SK-N-MC (cell line): ENCODE data around the gene UNK.

ENCODE experiments used
- EZH2 ChIP-seq: fragments of 200-600 bp; sonication (generic); IDR thresholded peaks from one replicate; pipeline ENCODE4 v1.6.1; 2017; ENCODE audit warnings: antibody characterized with exemption
- POLR2AphosphoS5 ChIP-seq: IDR thresholded peaks from 2 replicates; pipeline ENCODE4 v1.6.1; 2012; ENCODE audit warnings: mild to moderate bottlenecking, low read depth, low read length, borderline replicate concordance

DNA sequence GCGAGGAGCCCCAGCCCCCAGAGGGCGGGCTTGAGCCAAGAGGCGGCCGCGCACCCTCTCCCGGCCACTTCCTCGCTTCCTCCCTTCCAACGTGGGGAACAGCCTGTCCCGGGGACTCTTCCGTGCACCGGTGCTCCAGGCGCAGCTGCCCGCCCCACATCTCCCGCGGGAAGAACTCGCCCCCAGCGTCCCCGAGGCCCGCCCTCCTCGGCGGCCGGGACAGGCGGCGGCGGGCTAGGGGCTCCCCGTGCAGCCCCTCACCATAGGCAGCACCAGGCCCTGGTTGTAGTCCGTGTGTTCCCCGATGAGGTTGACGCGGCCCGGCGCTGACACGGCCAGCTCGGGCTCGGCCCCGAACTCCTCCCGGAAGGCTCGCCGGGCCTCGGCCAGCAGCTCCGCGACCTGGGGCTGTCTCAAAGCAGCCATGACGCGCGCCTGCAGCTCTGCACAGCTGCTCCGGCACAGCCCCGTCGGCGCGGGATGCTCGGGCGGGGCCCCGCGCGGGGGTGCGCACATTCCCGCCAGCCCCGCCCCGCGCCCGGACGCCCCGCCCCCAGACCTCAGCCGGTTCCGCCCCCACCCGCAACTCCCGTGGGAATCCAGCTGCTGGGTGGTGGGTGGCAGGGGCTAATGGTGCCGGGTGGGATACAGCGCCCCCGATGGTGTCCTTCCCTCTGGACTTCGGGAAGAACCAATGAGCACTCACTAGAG, 19.7 kb upstream of the UNK start, which contains the start of gene GALK1:
- no peak for TF ChIP-seq EZH2
- TF ChIP-seq POLR2AphosphoS5: peak; percentile 69; the same call in 1 of the 2 replicates
